Ovary (tissue), 9 donors: Measurements from ENCODE around the gene USF1. TPM values are rescaled to one million over a fixed set of nuclear protein-coding genes. Genes with fewer than 3 reads are reported as not detected.

Source experiments
- DNase-seq, 5 donors: peaks; one replicate each; pipeline ENCODE4 v3.0.0-alpha.2; 2019 to 2020
- H3K27ac ChIP-seq, 2 donors: fragments of 200-600 bp; one replicate each; pipeline versions ENCODE4 v1.5.1 to v1.8.0; 2019 to 2022
- H3K27me3 ChIP-seq: fragments of 200-600 bp; one replicate; pipeline ENCODE4 v1.8.0; 2022
- H3K36me3 ChIP-seq: fragments of 200-600 bp; sonication (generic); one replicate; pipeline ENCODE4 v1.5.1; 2019
- H3K4me1 ChIP-seq: one replicate; pipeline ENCODE4 v1.8.1; 2013; ENCODE audit warnings: mild to moderate bottlenecking, moderate library complexity; ENCODE audit not compliant: insufficient read depth
- H3K4me3 ChIP-seq: fragments of 200-600 bp; sonication (generic); one replicate; pipeline ENCODE4 v1.5.1; 2017
- H3K9me3 ChIP-seq, 2 donors: fragments of 200-600 bp in 1 of 2; sonication (generic) in 1 of 2; one replicate each; pipeline versions ENCODE4 v1.5.1 to v1.8.1; 2013 to 2019; ENCODE audit warnings: mild to moderate bottlenecking in 1 of 2, moderate library complexity in 1 of 2
- EP300 ChIP-seq: sonication (generic); formaldehyde crosslinking; IDR thresholded peaks from one replicate; pipeline ENCODE4 v1.6.1; 2017; ENCODE audit warnings: antibody characterized with exemption
- POLR2A ChIP-seq: fragments of 450-650 bp; IDR thresholded peaks from one replicate; pipeline ENCODE4 v1.6.1; 2017; ENCODE audit warnings: antibody characterized with exemption, mild to moderate bottlenecking, moderate library complexity
- WGBS, 3 donors: extraction: QIAGEN DNeasy Blood & Tissue Kit in 1 of 3; methylation state at CpG; one replicate each; pipeline versions ENCODE4 v1.1.5 to v1.1.7; 2013 to 2017; 5-methylcytosine and 5-hydroxymethylcytosine counted together
- intact Hi-C, 4 donors: fragments of 100-400 bp; cut with DNase I; formaldehyde crosslinking; loops; one replicate each; pipeline versions ENCODE4 v1.11.0 to v1.15.1; 2022 to 2023
- polyA plus RNA-seq, 2 donors: library from polyadenylated mRNA; stranded (reverse); fragments of 200-250 nt in 1 of 2; fragments of 350-450 nt in 1 of 2; fragmentation: Illumina TruSeq in 1 of 2; extraction: RNeasy Lipid Tissue Mini Kit (QIAGEN cat#74804) in 1 of 2; gene quantifications; one replicate each; pipeline ENCODE4 v1.2.3, GENCODE V29; 2013 to 2014
- total RNA-seq, 7 donors: library from RNA; depleted of rRNA in 2 of 7; stranded (reverse); fragments of >200 nt in 2 of 7; fragmentation: NEBNext Ultra II Directional in 3 of 7; extraction: Animal tissue kit (Norgen Biotek cat#: 25700) in 3 of 7; gene quantifications; one replicate each; pipeline versions ENCODE4 v1.1.0 to v1.2.4, GENCODE V29; 2016 to 2023
- TF ChIP-seq, protein P1 (sequence below), 3 donors: fragments of 450-650 bp in 2 of 3; fragments of 200-600 bp in 1 of 3; IDR thresholded peaks; one replicate each; pipeline versions ENCODE4 v1.5.1 to v1.8.0; 2016 to 2022; ENCODE audit warnings: antibody characterized with exemption in 3 of 3, mild to moderate bottlenecking in 1 of 3
- donor health status: DM: no; HTN: no; CAD: no; lungs with moderate emphysema.
- donor health status: DM: no; HTN: no; CAD: no.
- donor health status: Bipolar disorder and iron deficiency.
- donor health status: DM: yes; HTN: yes; CAD: no.
- donor health status: DM: no; HTN: no; CAD: no.
- donor health status: DM: yes; HTN: yes; CAD: no.

The USF1 gene
- total and polyA plus RNA-seq, 9 donors = 28.1 to 54.8 (median 44.0) TPM

DNA sequence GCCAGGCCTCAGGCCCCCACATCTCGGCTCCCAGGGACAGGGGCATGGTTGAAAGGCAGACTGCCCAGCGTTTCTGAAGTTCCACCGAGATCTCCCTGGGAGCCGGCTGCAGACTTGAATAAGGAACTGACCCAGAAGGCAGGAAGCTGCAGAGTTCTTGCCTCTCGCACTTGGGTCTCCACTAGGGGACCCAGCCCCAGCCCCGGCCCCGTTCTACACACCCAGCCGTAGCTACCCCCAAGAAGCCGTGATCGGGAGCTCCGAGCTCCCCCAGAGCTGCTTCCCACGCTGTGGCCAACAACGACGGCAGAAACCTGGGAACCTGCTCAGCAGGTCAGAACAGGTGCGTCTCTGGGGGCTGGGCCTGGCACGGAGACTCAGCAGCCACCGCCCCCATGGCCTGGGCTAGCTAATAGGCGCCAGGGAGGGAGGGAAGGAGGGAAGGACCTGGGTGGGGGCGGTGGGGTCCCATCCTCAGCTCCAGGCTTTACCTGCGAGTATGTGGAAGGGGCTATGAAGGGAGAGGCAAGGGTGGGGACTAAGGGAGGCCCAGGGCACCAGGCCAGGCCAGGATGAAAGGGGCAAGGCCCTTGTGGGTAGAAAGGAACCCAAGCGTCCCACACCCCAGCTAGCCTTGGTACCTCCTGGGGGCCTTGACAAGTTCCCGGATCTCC is 43.6 kb upstream of the USF1 start, which contains the start of gene NECTIN4:
TSS of gene NECTIN4 (minus strand) at position 308 of the 674 bp plus-strand sequence. CDS start at position 46, 262 bp downstream.
- no peak within 1 kb of the TSS for H3K27ac ChIP-seq
- H3K27me3 ChIP-seq = no peaks in the 10 kb centered on the region
- no peaks in the 10 kb centered on the region for H3K4me1 ChIP-seq
- 57 to 66% (median 64%) methylated on average over 21 to 22 of the region's 22 CpGs for WGBS, 3 donors
- no peaks in the 10 kb centered on the region for H3K9me3 ChIP-seq
- no peak for DNase-seq
- intact Hi-C loops = no loop called here
- no peaks in the 10 kb centered on the region for H3K36me3 ChIP-seq
- TF ChIP-seq EP300 (no peak), POLR2A (no peak)
- TF ChIP-seq, protein P1, sequence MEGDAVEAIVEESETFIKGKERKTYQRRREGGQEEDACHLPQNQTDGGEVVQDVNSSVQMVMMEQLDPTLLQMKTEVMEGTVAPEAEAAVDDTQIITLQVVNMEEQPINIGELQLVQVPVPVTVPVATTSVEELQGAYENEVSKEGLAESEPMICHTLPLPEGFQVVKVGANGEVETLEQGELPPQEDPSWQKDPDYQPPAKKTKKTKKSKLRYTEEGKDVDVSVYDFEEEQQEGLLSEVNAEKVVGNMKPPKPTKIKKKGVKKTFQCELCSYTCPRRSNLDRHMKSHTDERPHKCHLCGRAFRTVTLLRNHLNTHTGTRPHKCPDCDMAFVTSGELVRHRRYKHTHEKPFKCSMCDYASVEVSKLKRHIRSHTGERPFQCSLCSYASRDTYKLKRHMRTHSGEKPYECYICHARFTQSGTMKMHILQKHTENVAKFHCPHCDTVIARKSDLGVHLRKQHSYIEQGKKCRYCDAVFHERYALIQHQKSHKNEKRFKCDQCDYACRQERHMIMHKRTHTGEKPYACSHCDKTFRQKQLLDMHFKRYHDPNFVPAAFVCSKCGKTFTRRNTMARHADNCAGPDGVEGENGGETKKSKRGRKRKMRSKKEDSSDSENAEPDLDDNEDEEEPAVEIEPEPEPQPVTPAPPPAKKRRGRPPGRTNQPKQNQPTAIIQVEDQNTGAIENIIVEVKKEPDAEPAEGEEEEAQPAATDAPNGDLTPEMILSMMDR (IDR thresholded peaks at IDR 0.05) = no peak
- H3K4me3 ChIP-seq = no peak within 1 kb of the TSS

DNA sequence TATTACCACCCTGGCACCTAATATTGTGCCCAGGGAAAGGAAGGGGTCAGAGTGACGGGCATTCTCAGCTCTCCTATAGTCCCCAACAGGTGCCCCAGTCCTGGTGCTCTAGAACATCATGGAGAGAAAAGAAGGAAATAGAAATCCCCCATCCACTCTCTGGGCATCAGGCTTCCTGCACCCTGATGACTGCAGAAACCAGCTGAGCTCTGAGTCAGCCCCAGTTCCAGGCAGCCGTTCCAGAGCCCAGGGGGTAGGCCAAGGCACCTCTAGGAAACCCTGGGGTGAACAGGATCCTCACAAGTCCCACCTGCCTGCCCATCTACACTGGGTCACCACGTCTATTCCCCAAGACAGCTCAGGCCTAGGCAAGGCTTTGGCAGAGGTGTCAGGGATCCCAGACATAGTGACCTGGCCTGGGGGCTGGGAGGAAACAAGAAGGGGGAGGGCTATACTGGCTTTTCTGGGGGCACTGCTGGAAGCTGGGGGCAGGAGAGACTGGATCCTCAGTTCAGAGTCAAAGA is 42.9 kb upstream of the USF1 start:
- H3K36me3 ChIP-seq = no peaks in the 10 kb centered on the region
- WGBS, 3 donors = 68 to 81% (median 79%) methylated on average over 3 of the region's 3 CpGs
- H3K27ac ChIP-seq = no peak overlapping the region
- intact Hi-C loops = no loop called here
- no peaks in the 10 kb centered on the region for H3K27me3 ChIP-seq
- no peaks in the 10 kb centered on the region for H3K9me3 ChIP-seq
- no peak overlapping the region for H3K4me3 ChIP-seq
- TF ChIP-seq, protein P1 (IDR thresholded peaks at IDR 0.05) = no peak
- TF ChIP-seq POLR2A (no peak), EP300 (no peak)
- H3K4me1 ChIP-seq = no peaks in the 10 kb centered on the region
- DNase-seq = no peak

GRCh38 chr1:161086457-161086856 is 40.7 kb upstream of the USF1 start:
- H3K9me3 ChIP-seq = no peaks in the 10 kb centered on the region
- DNase-seq = no peak
- 63 to 70% (median 66%) methylated on average over 4 of the region's 4 CpGs for WGBS, 3 donors
- TF ChIP-seq, protein P1 (IDR thresholded peaks at IDR 0.05) = no peak
- TF ChIP-seq POLR2A (no peak), EP300 (no peak)
- no peaks in the 10 kb centered on the region for H3K36me3 ChIP-seq
- intact Hi-C loops = no loop called here
- H3K27ac ChIP-seq = no peak overlapping the region
- no peaks in the 10 kb centered on the region for H3K4me1 ChIP-seq
- H3K27me3 ChIP-seq = no peaks in the 10 kb centered on the region
- no peak overlapping the region for H3K4me3 ChIP-seq

GRCh38 chr1:161085165-161085564 is 39.4 kb upstream of the USF1 start:
- Histone ChIP-seq H3K36me3 (no peaks in the 10 kb centered on the region), H3K27ac (no peak overlapping the region)
- no peak for TF ChIP-seq EP300
- TF ChIP-seq, protein P1 (IDR thresholded peaks at IDR 0.05) = no peak
- no peak for TF ChIP-seq POLR2A

More at GRCh38 chr1:161085165-161085564, 39.4 kb upstream of the USF1 start:
- no peak for DNase-seq
- H3K4me3 ChIP-seq = no peak overlapping the region
- no peaks in the 10 kb centered on the region for H3K4me1 ChIP-seq
- WGBS, 3 donors = 37 to 45% (median 44%) methylated on average over 2 of the region's 2 CpGs
- H3K9me3 ChIP-seq = no peaks in the 10 kb centered on the region
- intact Hi-C loops = no loop called here
- H3K27me3 ChIP-seq = no peaks in the 10 kb centered on the region
